ENCODE measurements around the gene ZDHHC15. TPM values are rescaled to one million over a fixed set of nuclear protein-coding genes. Genes with fewer than 3 reads are reported as not detected.
"Not testable (repeated sequence)": the region's sequence is repeated elsewhere in the genome, so short reads cannot be mapped to it uniquely, and the experiment has no call there.

Gene ZDHHC15
- total RNA-seq (1 to 10 TPM; 2.3 to 4.4 (median 2.9) TPM), polyA plus RNA-seq (1 to 10 TPM; 1.2 TPM)
- long read RNA-seq, donor 1, partial matches to known transcripts: 0 of 2 reads
- long read RNA-seq, donor 1, other reads (novel, unspliced or antisense): 2 of 2 reads
- long read RNA-seq, donor 2, full-length matches to known transcripts: 1 of 7 reads
- long read RNA-seq, donor 2, partial matches to known transcripts: 0 of 7 reads
- long read RNA-seq, donor 2, other reads (novel, unspliced or antisense): 6 of 7 reads
- long read RNA-seq, donor 3, full-length matches to known transcripts: 9 of 16 reads
- long read RNA-seq, donor 3, partial matches to known transcripts: 2 of 16 reads
- long read RNA-seq, donor 3, other reads (novel, unspliced or antisense): 5 of 16 reads

GRCh38 chrX:75522565-75523431 lies at the start of gene ZDHHC15:
TSS of gene ZDHHC15 (minus strand) at chrX:75523037. CDS start at chrX:75523024, 13 bp downstream.
- peak within 1 kb of the TSS; percentile 14 to 71 (median 58) for H3K4me3 ChIP-seq
- peak; percentile 43 to 60 for DNase-seq
- no peaks in the 10 kb centered on the region for H3K36me3 ChIP-seq
- H3K9me3 ChIP-seq: peaks cover 0 to 9% (median 0%) of the 10 kb centered on the region in 11 donors
- H3K27ac ChIP-seq: peak within 1 kb of the TSS in 9 of 10 donors; percentile 50 to 83 (median 68)
- WGBS, 2 donors: 0 to 2% methylated on average over 38 to 45 of the region's 45 CpGs
- peak in 2 of 9 donors; percentile 15 to 21 for TF ChIP-seq CTCF (IDR thresholded peaks at IDR 0.05)
- peaks cover 0 to 12% (median 0%) of the 10 kb centered on the region in 9 donors for H3K4me1 ChIP-seq
- H3K27me3 ChIP-seq: no peaks in the 10 kb centered on the region
- ATAC-seq: peak; percentile 87 to 100 (median 97)
- intact Hi-C loops (cut with DNase I): loop anchor here in 2 of 10 donors (5.0 to 10.0 kb wide), 2 partner anchors 72 to 75 kb away; no protein-coding TSS in a partner anchor

- H3K27me3 ChIP-seq; DNase-seq; H3K4me3 ChIP-seq; H3K27ac ChIP-seq; H3K36me3 ChIP-seq; H3K4me1 ChIP-seq; H3K9me3 ChIP-seq; intact Hi-C loops (cut with DNase I); ATAC-seq: not testable (repeated sequence)
- WGBS, 2 donors: 94 to 95% methylated on average over 16 to 18 of the region's 18 CpGs
Observed at GRCh38 chrX:75560544-75560943, 37.7 kb upstream of the ZDHHC15 start.

- ATAC-seq (peak in 7 of 8 donors; percentile 20 to 72 (median 67)), DNase-seq (peak; percentile 31 to 40)
- intact Hi-C loops (cut with DNase I): no loop called here
- Histone ChIP-seq H3K36me3 (no peaks in the 10 kb centered on the region), H3K27ac (peak overlapping the region in 2 of 10 donors; percentile 5 to 29), H3K4me1 (peaks cover 0 to 7% (median 0%) of the 10 kb centered on the region in 9 donors), H3K4me3 (no peak overlapping the region), H3K9me3 (peaks cover 0 to 6% (median 0%) of the 10 kb centered on the region in 11 donors), H3K27me3 (no peaks in the 10 kb centered on the region)
- WGBS, 2 donors: 16 to 18% methylated on average over 3 of the region's 3 CpGs
- TF ChIP-seq CTCF (IDR thresholded peaks at IDR 0.05): no peak
Observed at GRCh38 chrX:75547783-75548182, 24.9 kb upstream of the ZDHHC15 start.

GRCh38 chrX:75546724-75547511 lies 24.1 kb upstream of the ZDHHC15 start:
- no peak for TF ChIP-seq CTCF (IDR thresholded peaks at IDR 0.05)
- Histone ChIP-seq H3K27me3 (no peaks in the 10 kb centered on the region), H3K9me3 (peaks cover 0 to 6% (median 0%) of the 10 kb centered on the region in 11 donors), H3K4me1 (peaks cover 0 to 7% (median 0%) of the 10 kb centered on the region in 9 donors), H3K27ac (peak overlapping the region in 1 of 10 donors; percentile 5), H3K36me3 (no peaks in the 10 kb centered on the region), H3K4me3 (no peak overlapping the region)
- 38 to 48% methylated on average over 2 of the region's 2 CpGs for WGBS, 2 donors
- ATAC-seq (peak in 4 of 8 donors; percentile 31 to 61 (median 40)), DNase-seq (no peak)
- intact Hi-C loops (cut with DNase I): no loop called here

All from heart right ventricle (tissue), 16 donors.